Measurements from ENCODE around the gene USP33. TPM values are rescaled to one million over a fixed set of nuclear protein-coding genes. Genes with fewer than 3 reads are reported as not detected.

USP33 gene
- polyA plus RNA-seq, 2 of the 4 experiments (the other 2 are of a cell fraction), result 22.9 to 49.5 TPM

- H3K27ac ChIP-seq, result no peak overlapping the region
- ATAC-seq (no peak), FAIRE-seq (no peak), DNase-seq (ENCODE audit: low read depth in 1 of 2, low spot score in 1 of 2) (no peak)
- no peaks in the 10 kb centered on the region for H3K9me3 ChIP-seq
- H3K4me1 ChIP-seq, result no peaks in the 10 kb centered on the region
- TF ChIP-seq CHD4 (IDR thresholded peaks at IDR 0.05; ENCODE audit: borderline replicate concordance) (no peak), TP53 (CRISPR knock-in tag; IDR thresholded peaks at IDR 0.05) (no peak), RAD21 (conservative IDR thresholded peaks at IDR 0.05 in 1 of 2, IDR thresholded peaks at IDR 0.05 in 1 of 2) (no peak), FOXS1 (CRISPR knock-in tag; IDR thresholded peaks at IDR 0.05) (no peak), EHMT2 (IDR thresholded peaks at IDR 0.05; ENCODE audit: low read depth) (no peak), MAFK (IDR thresholded peaks at IDR 0.05; ENCODE audit: partially characterized antibody) (no peak), HDAC2 (IDR thresholded peaks at IDR 0.05) (no peak), HOXB13 (CRISPR knock-in tag; IDR thresholded peaks at IDR 0.05; ENCODE audit: low read depth) (no peak), PBX3 (IDR thresholded peaks at IDR 0.05) (no peak), MAX (IDR thresholded peaks at IDR 0.05) (no peak), EHF (CRISPR knock-in tag; IDR thresholded peaks at IDR 0.05) (no peak), RARB (CRISPR knock-in tag; IDR thresholded peaks at IDR 0.05) (no peak), ESRRA (IDR thresholded peaks at IDR 0.05; ENCODE audit: borderline replicate concordance, low read length) (no peak), KDM5A (IDR thresholded peaks at IDR 0.05) (no peak), TFCP2L1 (CRISPR knock-in tag; IDR thresholded peaks at IDR 0.05) (no peak), BCL3 (IDR thresholded peaks at IDR 0.05) (no peak), ZNF302 (CRISPR knock-in tag; IDR thresholded peaks at IDR 0.05) (no peak)
- CTCF ChIA-PET, result no interaction called here
- 87% methylated on average over 1 of the region's 1 CpG for WGBS (ENCODE audit: missing lambda C conversion rate)
- POLR2A ChIA-PET, result no interaction called here
- H3K4me3 ChIP-seq, result no peak overlapping the region
- H3K4me2 ChIP-seq, result no peak overlapping the region
Measured at GRCh38 chr1:77732090-77732489, 27.6 kb downstream of the USP33 start.

- 89% methylated on average over 4 of the region's 4 CpGs for WGBS (ENCODE audit: missing lambda C conversion rate)
- CTCF ChIA-PET, result no interaction called here
- Histone ChIP-seq H3K27ac (no peak overlapping the region), H3K4me3 (no peak overlapping the region), H3K4me2 (no peak overlapping the region), H3K4me1 (no peaks in the 10 kb centered on the region), H3K9me3 (no peaks in the 10 kb centered on the region)
- DNase-seq (ENCODE audit: low read depth in 1 of 2, low spot score in 1 of 2) (no peak), ATAC-seq (no peak), FAIRE-seq (no peak)
- TF ChIP-seq MAFK (IDR thresholded peaks at IDR 0.05; ENCODE audit: partially characterized antibody), result peak; percentile 91
- TF ChIP-seq CHD2 (IDR thresholded peaks at IDR 0.05; ENCODE audit: low read length, partially characterized antibody), result no peak
- no peak for TF ChIP-seq CBX8 (IDR thresholded peaks at IDR 0.05)
- no peak for TF ChIP-seq FOXS1 (CRISPR knock-in tag; IDR thresholded peaks at IDR 0.05)
- POLR2A ChIA-PET, result no interaction called here
Measured at GRCh38 chr1:77725706-77726105, 33.9 kb downstream of the USP33 start.

GRCh38 chr1:77718181-77718580 is 41.5 kb downstream of the USP33 start:
- H3K27ac ChIP-seq, result no peak overlapping the region
- ChIA-PET CTCF (no interaction called here), POLR2A (no interaction called here)
- no peak for ATAC-seq
- WGBS (ENCODE audit: missing lambda C conversion rate), result 91% methylated on average over 2 of the region's 2 CpGs
- FAIRE-seq, result no peak
- H3K4me1 ChIP-seq, result no peaks in the 10 kb centered on the region
- no peak overlapping the region for H3K4me3 ChIP-seq
- H3K9me3 ChIP-seq, result no peaks in the 10 kb centered on the region
- DNase-seq (ENCODE audit: low read depth in 1 of 2, low spot score in 1 of 2), result no peak
- TF ChIP-seq RARB (CRISPR knock-in tag; IDR thresholded peaks at IDR 0.05) (no peak), PHF8 (IDR thresholded peaks at IDR 0.05; ENCODE audit: borderline replicate concordance, low read depth) (no peak), ESRRA (IDR thresholded peaks at IDR 0.05; ENCODE audit: borderline replicate concordance, low read length) (no peak), TP53 (CRISPR knock-in tag; IDR thresholded peaks at IDR 0.05) (no peak), HOXB13 (CRISPR knock-in tag; IDR thresholded peaks at IDR 0.05; ENCODE audit: low read depth) (no peak), CHD4 (IDR thresholded peaks at IDR 0.05; ENCODE audit: borderline replicate concordance) (no peak)
- no peak overlapping the region for H3K4me2 ChIP-seq
